ENCODE data around the gene ELF2. TPM values are rescaled to one million over a fixed set of nuclear protein-coding genes. Genes with fewer than 3 reads are reported as not detected.

Gene ELF2
- total RNA-seq, 1 donor from 2014 or later = 44.3 TPM

DNA sequence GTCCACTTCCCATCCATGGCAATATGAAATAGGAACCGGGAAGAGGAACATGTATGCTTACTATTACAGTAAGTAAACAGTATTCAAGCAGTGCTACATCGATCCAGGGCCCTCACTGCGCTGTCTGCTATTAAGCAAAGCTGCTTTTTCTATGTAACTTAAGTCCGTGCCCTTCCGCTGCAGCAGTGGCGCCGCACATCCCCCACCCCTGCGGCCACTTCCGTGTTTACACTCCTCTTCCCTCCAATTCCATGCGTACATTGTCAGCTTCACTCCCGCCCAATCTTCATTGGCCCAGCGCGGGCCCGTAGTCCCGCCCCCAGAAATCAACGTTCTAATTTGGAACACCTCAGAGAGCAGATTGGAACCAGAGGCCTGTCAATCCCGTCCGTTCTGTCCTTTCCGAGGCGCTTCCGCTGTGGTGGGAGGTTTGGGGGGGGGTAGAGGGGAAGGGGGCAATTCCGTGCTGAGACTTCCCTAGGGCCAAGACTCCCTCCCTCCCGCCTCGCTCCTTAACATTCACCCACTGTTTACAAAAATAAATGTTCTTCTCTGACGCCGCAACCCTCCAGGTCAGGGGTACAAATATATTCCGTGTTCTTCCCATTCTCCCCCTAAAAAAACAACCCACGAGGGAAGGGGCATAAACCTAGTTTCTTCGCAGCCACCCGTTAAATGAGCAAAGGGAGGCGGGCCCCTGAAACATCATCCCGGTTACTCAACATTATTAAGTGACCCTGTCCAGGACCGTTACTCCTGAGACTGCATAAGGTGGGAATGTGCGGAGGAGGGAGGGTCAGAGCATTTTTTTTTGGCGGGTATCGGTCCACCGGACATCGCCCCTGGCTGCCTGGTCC is 94.0 kb downstream of the ELF2 start:
- peak overlapping the region; percentile 79 for H3K27ac ChIP-seq
- peak overlapping the region; percentile 90 for H3K4me2 ChIP-seq
- peaks cover 4% of the 10 kb centered on the region for H3K36me3 ChIP-seq
- peaks cover 35% of the 10 kb centered on the region for H3F3A ChIP-seq (ENCODE audit: low read depth)
- H3K36me3 Mint-ChIP-seq = no peaks in the 10 kb centered on the region
- TF ChIP-seq, protein P1, sequence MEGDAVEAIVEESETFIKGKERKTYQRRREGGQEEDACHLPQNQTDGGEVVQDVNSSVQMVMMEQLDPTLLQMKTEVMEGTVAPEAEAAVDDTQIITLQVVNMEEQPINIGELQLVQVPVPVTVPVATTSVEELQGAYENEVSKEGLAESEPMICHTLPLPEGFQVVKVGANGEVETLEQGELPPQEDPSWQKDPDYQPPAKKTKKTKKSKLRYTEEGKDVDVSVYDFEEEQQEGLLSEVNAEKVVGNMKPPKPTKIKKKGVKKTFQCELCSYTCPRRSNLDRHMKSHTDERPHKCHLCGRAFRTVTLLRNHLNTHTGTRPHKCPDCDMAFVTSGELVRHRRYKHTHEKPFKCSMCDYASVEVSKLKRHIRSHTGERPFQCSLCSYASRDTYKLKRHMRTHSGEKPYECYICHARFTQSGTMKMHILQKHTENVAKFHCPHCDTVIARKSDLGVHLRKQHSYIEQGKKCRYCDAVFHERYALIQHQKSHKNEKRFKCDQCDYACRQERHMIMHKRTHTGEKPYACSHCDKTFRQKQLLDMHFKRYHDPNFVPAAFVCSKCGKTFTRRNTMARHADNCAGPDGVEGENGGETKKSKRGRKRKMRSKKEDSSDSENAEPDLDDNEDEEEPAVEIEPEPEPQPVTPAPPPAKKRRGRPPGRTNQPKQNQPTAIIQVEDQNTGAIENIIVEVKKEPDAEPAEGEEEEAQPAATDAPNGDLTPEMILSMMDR (IDR thresholded peaks at IDR 0.05) = no peak
- no peak for TF ChIP-seq EZH2phosphoT487 (IDR thresholded peaks at IDR 0.05)
- no peak for TF ChIP-seq EZH2 (IDR thresholded peaks at IDR 0.05)
- H3K4me1 ChIP-seq = peaks cover 23% of the 10 kb centered on the region
- peak overlapping the region; percentile 39 for H3K9ac ChIP-seq
- peaks cover 6% of the 10 kb centered on the region for H3K27me3 Mint-ChIP-seq (ENCODE audit: insufficient read depth, low read depth)
- H3K4me1 Mint-ChIP-seq = peaks cover 23% of the 10 kb centered on the region
- H3K79me2 ChIP-seq (ENCODE audit: low read depth) = peaks cover 71% of the 10 kb centered on the region
- H3K4me3 ChIP-seq = peak overlapping the region; percentile 78
- no peaks in the 10 kb centered on the region for H3K9me3 Mint-ChIP-seq
- no peaks in the 10 kb centered on the region for H3K9me3 ChIP-seq (ENCODE audit: low read depth)
- peak overlapping the region; percentile 68 for H3K27ac Mint-ChIP-seq
- peak overlapping the region; percentile 6 for H2AFZ ChIP-seq (replicated peaks)
- peak; percentile 97 for DNase-seq (ENCODE audit: low spot score)
- no peaks in the 10 kb centered on the region for H3K27me3 ChIP-seq
- H4K20me1 ChIP-seq (ENCODE audit: low read depth) = peaks cover 19% of the 10 kb centered on the region
- H3K4me3 Mint-ChIP-seq = peak overlapping the region; percentile 90

DNA sequence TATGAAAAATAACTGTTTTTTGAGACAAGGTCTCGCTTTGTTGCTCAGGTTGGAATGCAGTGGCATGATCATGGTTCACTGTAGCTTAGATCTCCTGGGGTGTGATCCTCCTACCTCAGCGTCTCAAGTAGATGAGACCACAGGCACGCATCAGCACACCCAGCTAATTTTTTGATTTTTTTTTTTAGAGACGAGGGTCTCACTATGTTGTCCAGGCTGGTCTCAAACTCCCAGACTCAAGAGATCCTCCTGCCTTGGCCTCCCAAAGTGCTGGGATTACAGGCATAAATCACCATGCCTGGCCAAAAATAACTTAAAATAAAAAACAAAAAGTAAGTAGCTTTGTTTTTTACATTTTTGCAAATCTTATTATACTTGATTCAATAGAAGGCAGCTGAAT is 98.1 kb downstream of the ELF2 start:
- no peak for TF ChIP-seq EZH2 (IDR thresholded peaks at IDR 0.05)
- TF ChIP-seq, protein P1 (IDR thresholded peaks at IDR 0.05) = no peak
- Histone ChIP-seq H3K27me3 (no peaks in the 10 kb centered on the region), H3K4me3 (no peak overlapping the region), H3K27ac (no peak overlapping the region), H3K4me1 (peaks cover 6% of the 10 kb centered on the region), H3K9ac (no peak overlapping the region), H3K4me2 (no peak overlapping the region), H3K79me2 (ENCODE audit: low read depth) (peaks cover 93% of the 10 kb centered on the region), H4K20me1 (ENCODE audit: low read depth) (peaks cover 19% of the 10 kb centered on the region), H3K36me3 (peaks cover 4% of the 10 kb centered on the region), H3K9me3 (ENCODE audit: low read depth) (no peaks in the 10 kb centered on the region), H3F3A (ENCODE audit: low read depth) (peaks cover 15% of the 10 kb centered on the region), H2AFZ (replicated peaks) (no peak overlapping the region)
- no peak for DNase-seq (ENCODE audit: low spot score)
- H3K36me3 Mint-ChIP-seq = no peaks in the 10 kb centered on the region
- H3K27me3 Mint-ChIP-seq (ENCODE audit: insufficient read depth, low read depth) = peaks cover 2% of the 10 kb centered on the region
- H3K27ac Mint-ChIP-seq = no peak overlapping the region
- H3K4me1 Mint-ChIP-seq = peaks cover 10% of the 10 kb centered on the region
- no peak overlapping the region for H3K4me3 Mint-ChIP-seq
- no peaks in the 10 kb centered on the region for H3K9me3 Mint-ChIP-seq

DNA sequence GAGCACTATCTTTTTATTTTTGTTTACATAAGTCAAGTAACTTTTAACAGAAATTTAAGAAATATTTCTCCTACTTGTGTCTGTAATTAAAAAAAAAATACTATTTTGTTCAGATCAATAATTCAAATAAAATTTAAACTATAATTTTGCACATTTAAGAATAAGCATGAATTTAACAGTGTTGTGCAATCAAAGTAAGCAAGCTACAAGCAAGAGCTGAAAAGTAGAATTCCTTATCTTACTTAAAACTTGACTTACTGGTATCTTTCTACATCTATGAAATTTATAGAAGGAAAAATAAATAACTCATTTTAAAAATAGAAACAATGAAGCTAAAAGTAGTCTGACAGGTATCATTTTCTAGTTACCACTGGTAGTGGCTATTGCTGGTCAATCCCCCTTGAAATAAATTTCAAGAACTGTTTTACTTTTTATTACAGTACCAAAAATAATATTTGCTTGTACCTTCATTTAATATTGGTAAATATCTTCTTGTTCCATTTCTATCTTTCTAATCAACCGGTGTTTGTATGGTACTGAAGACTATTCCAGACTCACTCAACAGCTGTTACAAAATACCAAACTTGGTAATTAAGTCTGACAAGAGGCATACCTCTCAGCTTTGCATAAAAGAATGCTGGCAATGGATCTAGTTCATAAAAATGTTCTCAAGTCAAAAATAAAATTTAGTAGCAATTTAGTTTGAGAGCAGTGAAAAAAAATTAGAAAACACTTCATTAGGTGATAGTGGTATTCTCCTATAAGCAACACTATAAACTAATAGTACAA is 99.3 kb downstream of the ELF2 start:
- H3K4me3 ChIP-seq = no peak overlapping the region
- no peaks in the 10 kb centered on the region for H3K27me3 ChIP-seq
- peaks cover 6% of the 10 kb centered on the region for H3K4me1 ChIP-seq
- no peak overlapping the region for H3K4me3 Mint-ChIP-seq
- H4K20me1 ChIP-seq (ENCODE audit: low read depth) = peaks cover 19% of the 10 kb centered on the region
- H3K36me3 ChIP-seq = peaks cover 8% of the 10 kb centered on the region
- H3K27ac ChIP-seq = no peak overlapping the region
- H3K36me3 Mint-ChIP-seq = no peaks in the 10 kb centered on the region
- no peaks in the 10 kb centered on the region for H3K9me3 Mint-ChIP-seq
- H3K79me2 ChIP-seq (ENCODE audit: low read depth) = peaks cover 96% of the 10 kb centered on the region
- peaks cover 9% of the 10 kb centered on the region for H3K4me1 Mint-ChIP-seq
- no peaks in the 10 kb centered on the region for H3K9me3 ChIP-seq (ENCODE audit: low read depth)
- peaks cover 5% of the 10 kb centered on the region for H3F3A ChIP-seq (ENCODE audit: low read depth)
- DNase-seq (ENCODE audit: low spot score) = no peak
- no peaks in the 10 kb centered on the region for H3K27me3 Mint-ChIP-seq (ENCODE audit: insufficient read depth, low read depth)
- TF ChIP-seq EZH2 (IDR thresholded peaks at IDR 0.05) (no peak), EZH2phosphoT487 (IDR thresholded peaks at IDR 0.05) (no peak)
- TF ChIP-seq, protein P1 (IDR thresholded peaks at IDR 0.05) = no peak
- no peak overlapping the region for H2AFZ ChIP-seq (replicated peaks)
- no peak overlapping the region for H3K27ac Mint-ChIP-seq
- no peak overlapping the region for H3K4me2 ChIP-seq
- H3K9ac ChIP-seq = no peak overlapping the region
